Mucosa of descending colon (tissue), 3 donors: Measurements from ENCODE around the gene MACROD1. TPM values are rescaled to one million over a fixed set of nuclear protein-coding genes. Genes with fewer than 3 reads are reported as not detected.

Experiments
- ATAC-seq: fragments of 200-7000 bp; cut with Tn5 transposase; one replicate; pipeline ENCODE4 v1.9.1; 2020; ENCODE audit warnings: mild to moderate bottlenecking, moderate library complexity
- DNase-seq, 3 donors: peaks; one replicate each; pipeline ENCODE4 v3.0.0-alpha.2; 2020
- H3K36me3 ChIP-seq: fragments of 200-600 bp; one replicate; pipeline ENCODE4 v1.8.0; 2021; ENCODE audit warnings: low read depth, mild to moderate bottlenecking
- H3K4me1 ChIP-seq: fragments of 200-600 bp; one replicate; pipeline ENCODE4 v1.8.0; 2021; ENCODE audit warnings: low read depth, mild to moderate bottlenecking
- H3K4me3 ChIP-seq: fragments of 200-600 bp; one replicate; pipeline ENCODE4 v1.8.0; 2021; ENCODE audit warnings: mild to moderate bottlenecking
- H3K9me3 ChIP-seq: fragments of 200-600 bp; one replicate; pipeline ENCODE4 v1.8.0; 2021; ENCODE audit warnings: mild to moderate bottlenecking
- intact Hi-C, 2 donors: fragments of 100-400 bp; cut with DNase I in 1 of 2; cut with micrococcal nuclease in 1 of 2; formaldehyde crosslinking; loops; one replicate each; pipeline versions ENCODE4 v1.11.0 to v1.11.1; 2022; cut with DNase I, micrococcal nuclease
- total RNA-seq, 3 donors: library from RNA; stranded (reverse); fragmentation: NEBNext Ultra II Directional in 2 of 3; extraction: Animal tissue kit (Norgen Biotek cat#: 25700) in 2 of 3; gene quantifications; one replicate each; pipeline versions ENCODE4 v1.2.1 to v1.2.4, GENCODE V29; 2021 to 2023
- TF ChIP-seq, protein P1 (sequence below): fragments of 200-600 bp; IDR thresholded peaks from one replicate; pipeline ENCODE4 v1.8.0; 2022; ENCODE audit warnings: antibody characterized with exemption, mild to moderate bottlenecking
- donor health status: DM: no; HTN: no; CAD: no; lungs with moderate emphysema.
- donor health status: DM: no; HTN: no; CAD: no.
- donor health status: DM: no; HTN: yes; CAD: no.

Gene MACROD1
- total RNA-seq, 3 donors from 2014 or later: 26.7 to 38.7 (median 38.1) TPM

DNA sequence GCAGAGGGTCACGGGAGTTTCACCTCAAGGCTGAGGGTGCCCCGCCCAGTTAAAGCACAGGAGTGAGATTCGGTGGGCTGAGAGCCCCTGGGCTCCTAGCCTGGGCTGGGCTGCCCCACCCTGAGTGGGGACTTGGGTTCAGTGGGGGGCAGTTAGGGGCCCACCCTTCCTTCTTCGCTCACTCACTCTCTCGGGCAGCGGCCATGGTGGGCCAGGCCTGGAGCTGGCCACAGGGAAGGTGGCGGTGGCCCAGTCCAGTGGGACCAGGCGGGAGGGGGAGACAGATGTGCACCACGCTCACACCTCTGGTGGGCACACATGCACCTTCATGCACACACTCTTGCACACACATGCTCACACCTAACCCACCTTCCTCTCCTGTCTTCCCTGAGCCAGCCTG, 124.1 kb downstream of the MACROD1 start:
- TF ChIP-seq, protein P1, sequence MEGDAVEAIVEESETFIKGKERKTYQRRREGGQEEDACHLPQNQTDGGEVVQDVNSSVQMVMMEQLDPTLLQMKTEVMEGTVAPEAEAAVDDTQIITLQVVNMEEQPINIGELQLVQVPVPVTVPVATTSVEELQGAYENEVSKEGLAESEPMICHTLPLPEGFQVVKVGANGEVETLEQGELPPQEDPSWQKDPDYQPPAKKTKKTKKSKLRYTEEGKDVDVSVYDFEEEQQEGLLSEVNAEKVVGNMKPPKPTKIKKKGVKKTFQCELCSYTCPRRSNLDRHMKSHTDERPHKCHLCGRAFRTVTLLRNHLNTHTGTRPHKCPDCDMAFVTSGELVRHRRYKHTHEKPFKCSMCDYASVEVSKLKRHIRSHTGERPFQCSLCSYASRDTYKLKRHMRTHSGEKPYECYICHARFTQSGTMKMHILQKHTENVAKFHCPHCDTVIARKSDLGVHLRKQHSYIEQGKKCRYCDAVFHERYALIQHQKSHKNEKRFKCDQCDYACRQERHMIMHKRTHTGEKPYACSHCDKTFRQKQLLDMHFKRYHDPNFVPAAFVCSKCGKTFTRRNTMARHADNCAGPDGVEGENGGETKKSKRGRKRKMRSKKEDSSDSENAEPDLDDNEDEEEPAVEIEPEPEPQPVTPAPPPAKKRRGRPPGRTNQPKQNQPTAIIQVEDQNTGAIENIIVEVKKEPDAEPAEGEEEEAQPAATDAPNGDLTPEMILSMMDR: no peak
- ATAC-seq: no peak
- DNase-seq: no peak
- no peak overlapping the region for H3K4me3 ChIP-seq
- peaks cover 2% of the 10 kb centered on the region for H3K4me1 ChIP-seq
- intact Hi-C loops: no loop called here
- H3K36me3 ChIP-seq: no peaks in the 10 kb centered on the region
- H3K9me3 ChIP-seq: no peaks in the 10 kb centered on the region

DNA sequence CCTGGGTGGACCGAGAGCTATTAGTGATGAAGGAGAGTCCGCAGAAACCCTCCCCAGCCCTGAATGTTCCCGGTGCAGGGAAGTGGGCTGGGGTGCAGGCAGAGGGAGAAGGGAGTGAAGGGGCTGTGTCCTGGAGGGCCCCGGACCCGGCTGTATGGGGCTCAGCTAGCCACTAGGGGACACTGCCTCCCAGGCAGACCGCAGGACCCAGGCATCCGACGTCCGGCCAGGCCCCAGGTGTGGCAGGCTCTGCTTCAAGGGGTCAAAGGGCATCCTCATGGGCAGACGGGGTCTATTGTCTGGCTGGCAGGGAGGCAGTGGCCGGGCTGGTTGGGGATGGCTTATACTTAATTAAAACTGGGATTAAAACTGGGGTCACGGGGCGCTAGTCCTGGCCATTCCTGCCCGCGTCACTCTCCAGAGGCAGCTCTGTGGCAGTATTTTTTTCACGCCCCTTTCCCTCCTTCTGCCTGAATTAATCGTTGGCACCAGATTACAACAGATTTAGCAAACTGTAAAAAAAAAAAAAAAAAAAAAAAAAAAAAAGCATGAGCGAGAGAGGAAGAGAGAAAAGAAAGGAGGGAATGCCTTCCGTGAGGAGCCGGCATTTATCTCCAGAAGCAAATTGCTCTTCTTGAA, 125.1 kb downstream of the MACROD1 start:
- intact Hi-C loops: no loop called here
- DNase-seq (no peak), ATAC-seq (peak; percentile 18)
- TF ChIP-seq, protein P1: no peak
- Histone ChIP-seq H3K36me3 (no peaks in the 10 kb centered on the region), H3K4me1 (peaks cover 10% of the 10 kb centered on the region), H3K4me3 (no peak overlapping the region), H3K9me3 (no peaks in the 10 kb centered on the region)

DNA sequence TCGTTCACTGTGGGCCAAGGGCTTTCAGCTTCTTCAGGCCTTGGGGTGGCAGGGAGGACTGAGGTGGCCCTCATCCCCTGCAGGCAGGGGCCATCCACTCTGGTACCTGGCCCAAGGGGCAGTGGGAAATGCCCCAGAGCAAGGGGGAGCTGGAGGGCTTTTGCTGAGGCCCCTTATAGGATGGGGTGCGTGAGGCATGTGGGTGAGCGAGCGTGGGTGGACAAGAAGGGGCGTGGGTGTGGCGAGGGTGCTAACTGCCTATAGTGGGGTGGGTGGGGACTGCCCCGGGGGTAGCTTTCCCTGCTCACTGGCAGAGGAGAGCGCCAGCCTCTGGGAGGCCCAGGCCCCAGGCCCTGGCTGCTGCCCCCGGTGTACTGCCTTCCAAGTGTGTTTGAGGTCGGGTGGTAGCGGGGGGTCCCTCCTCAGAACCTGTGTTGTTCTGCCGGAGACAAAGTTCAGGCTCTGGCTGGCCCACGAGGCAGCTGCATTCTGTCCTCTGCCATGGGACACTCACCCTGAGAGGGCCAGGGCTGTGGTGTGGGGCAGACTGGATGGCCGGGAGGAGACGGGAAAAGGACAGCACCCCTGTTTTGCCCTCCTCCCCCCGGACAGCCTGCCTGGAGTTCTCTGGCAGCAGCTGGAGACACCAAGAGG, 126.8 kb downstream of the MACROD1 start:
- TF ChIP-seq, protein P1: no peak

DNA sequence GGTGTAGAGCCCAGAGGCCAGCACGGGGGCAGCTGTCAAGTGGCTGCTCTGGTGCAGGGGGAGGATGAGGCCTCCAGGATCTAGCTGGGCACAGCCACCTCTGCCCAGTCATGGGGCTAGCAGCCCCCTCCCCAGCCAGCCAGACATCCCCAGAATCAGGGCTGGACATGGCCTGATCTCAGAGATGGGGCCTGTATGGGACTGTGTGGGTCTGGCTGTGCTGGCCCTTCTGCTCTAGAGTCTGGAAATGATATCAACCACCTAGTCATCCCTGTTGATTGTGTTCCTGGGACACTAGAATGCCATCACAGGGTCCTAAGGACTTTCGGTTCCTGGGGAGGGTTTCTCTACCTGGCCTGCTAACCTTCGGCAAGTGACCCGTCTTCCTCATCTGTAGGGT, 127.4 kb downstream of the MACROD1 start:
- no peak overlapping the region for H3K4me3 ChIP-seq
- no peaks in the 10 kb centered on the region for H3K9me3 ChIP-seq
- H3K36me3 ChIP-seq: no peaks in the 10 kb centered on the region
- TF ChIP-seq, protein P1: no peak
- DNase-seq (no peak), ATAC-seq (no peak)
- peaks cover 10% of the 10 kb centered on the region for H3K4me1 ChIP-seq
- intact Hi-C loops: no loop called here

More for the DNA sequence above, 126.8 kb downstream of the MACROD1 start:
- intact Hi-C loops: no loop called here
- ATAC-seq (no peak), DNase-seq (no peak)
- H3K9me3 ChIP-seq: no peaks in the 10 kb centered on the region
- H3K36me3 ChIP-seq: no peaks in the 10 kb centered on the region
- peaks cover 10% of the 10 kb centered on the region for H3K4me1 ChIP-seq
- no peak overlapping the region for H3K4me3 ChIP-seq

DNA sequence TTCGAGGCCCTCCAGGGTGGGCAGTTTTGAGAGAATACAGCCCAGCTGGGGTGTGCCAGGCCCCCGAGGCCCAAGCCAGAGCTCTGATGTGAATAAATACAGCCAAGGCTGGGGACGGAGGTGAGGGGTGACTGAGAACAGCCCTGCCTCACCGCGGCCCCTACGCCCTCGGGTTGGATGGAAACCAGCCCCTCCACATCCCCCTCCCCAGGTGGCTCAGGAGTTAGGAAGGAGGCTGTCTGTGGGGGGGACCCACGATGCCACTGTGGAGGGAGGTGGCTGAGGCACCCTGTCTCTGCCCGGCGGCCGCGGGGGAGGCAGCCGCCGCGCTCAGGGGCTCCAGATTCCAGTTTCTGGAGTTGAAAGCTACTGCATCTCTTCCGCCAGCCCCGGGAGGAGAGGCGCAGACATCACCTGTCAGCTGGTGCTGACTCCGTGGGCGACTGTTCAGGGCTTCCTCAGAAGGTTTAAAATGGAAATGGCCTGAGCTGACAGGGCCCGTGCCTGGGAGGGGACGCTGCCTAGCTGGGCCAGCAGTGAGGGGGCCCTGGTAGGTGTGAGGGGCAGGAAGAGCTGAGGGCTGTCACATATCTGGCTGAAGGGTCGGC, 128.8 kb downstream of the MACROD1 start:
- ATAC-seq (no peak), DNase-seq (no peak)
- TF ChIP-seq, protein P1: no peak
- intact Hi-C loops: no loop called here
- Histone ChIP-seq H3K4me3 (no peak overlapping the region), H3K9me3 (no peaks in the 10 kb centered on the region), H3K4me1 (peaks cover 10% of the 10 kb centered on the region), H3K36me3 (no peaks in the 10 kb centered on the region)
